Heart left ventricle (tissue), 13 donors: Measurements from ENCODE around the gene PRMT9.

Experiments
- POLR2A ChIP-seq, 2 donors: fragments of 450-650 bp; IDR thresholded peaks; one replicate each; pipeline ENCODE4 v1.6.1; 2017; ENCODE audit warnings: antibody characterized with exemption in 2 of 2, mild to moderate bottlenecking in 2 of 2, moderate library complexity in 2 of 2
- TF ChIP-seq, protein P1 (sequence below), 12 donors: fragments of 200-600 bp; sonication (generic) in 4 of 12; IDR thresholded peaks; one replicate each; pipeline versions ENCODE4 v1.5.0 to v1.8.0; 2018 to 2022; ENCODE audit warnings: antibody characterized with exemption in 12 of 12, mild to moderate bottlenecking in 5 of 12
- donor health status: ischemic (EF 13 %, LVEDD 7.1; RV severe dilation, severe dysfunction).
- donor health status: DM: no; HTN: yes; CAD: no.
- donor health status: DM: no; HTN: no; CAD: no.
- donor health status: ischemic (EF 25% LVEDD 6.9; RV normal size, moderate dysfunction).
- donor health status: ischemic (EF 25% LVEDD 5.7; RV mildly dilated, moderate dysfunction).
- donor health status: ischemic (EF 35%, LVEDD 5.7; RV mildly dilated, moderate dysfunction).
- donor health status: nonischemic (EF 11% LVEDD 7.7; RV severe dilation, severe dysfunction).
- donor health status: DM: yes; HTN: yes; CAD: no.
- donor health status: PGD.
- donor health status: ischemic (EF 29% LVEDD 5.4; RV normal size, mild dysfunction).
- donor health status: nonischemic (EF 23%, LVEDD 6.1; RV moderate dilation, normal function).

DNA sequence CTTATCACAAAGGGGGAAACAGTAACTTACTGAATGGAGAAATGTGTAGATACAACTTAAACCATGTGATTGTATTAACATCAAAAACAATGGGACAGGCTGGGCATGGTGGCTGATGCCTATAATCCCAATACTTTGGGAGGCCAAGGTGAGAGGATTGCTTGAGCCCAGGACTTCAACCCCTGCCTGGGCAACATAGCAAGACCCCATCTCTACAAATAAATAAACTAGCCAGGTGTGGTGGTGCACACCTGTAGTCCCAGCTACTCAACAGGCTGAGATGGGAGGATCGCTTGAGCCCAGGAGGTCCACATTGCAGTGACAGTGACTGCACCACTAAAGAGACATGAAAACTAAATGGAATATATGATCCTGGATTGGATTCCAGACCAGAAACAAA is 40.3 kb downstream of the PRMT9 start:
- TF ChIP-seq, protein P1, sequence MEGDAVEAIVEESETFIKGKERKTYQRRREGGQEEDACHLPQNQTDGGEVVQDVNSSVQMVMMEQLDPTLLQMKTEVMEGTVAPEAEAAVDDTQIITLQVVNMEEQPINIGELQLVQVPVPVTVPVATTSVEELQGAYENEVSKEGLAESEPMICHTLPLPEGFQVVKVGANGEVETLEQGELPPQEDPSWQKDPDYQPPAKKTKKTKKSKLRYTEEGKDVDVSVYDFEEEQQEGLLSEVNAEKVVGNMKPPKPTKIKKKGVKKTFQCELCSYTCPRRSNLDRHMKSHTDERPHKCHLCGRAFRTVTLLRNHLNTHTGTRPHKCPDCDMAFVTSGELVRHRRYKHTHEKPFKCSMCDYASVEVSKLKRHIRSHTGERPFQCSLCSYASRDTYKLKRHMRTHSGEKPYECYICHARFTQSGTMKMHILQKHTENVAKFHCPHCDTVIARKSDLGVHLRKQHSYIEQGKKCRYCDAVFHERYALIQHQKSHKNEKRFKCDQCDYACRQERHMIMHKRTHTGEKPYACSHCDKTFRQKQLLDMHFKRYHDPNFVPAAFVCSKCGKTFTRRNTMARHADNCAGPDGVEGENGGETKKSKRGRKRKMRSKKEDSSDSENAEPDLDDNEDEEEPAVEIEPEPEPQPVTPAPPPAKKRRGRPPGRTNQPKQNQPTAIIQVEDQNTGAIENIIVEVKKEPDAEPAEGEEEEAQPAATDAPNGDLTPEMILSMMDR (IDR thresholded peaks at IDR 0.05), result no peak
- TF ChIP-seq POLR2A (IDR thresholded peaks at IDR 0.05), result no peak
